PC-3 (cell line): Measurements from ENCODE around the gene LAMTOR5. TPM values are rescaled to one million over a fixed set of nuclear protein-coding genes. Genes with fewer than 3 reads are reported as not detected.

Experiments used
- ATAC-seq: fragments of 200-7000 bp; cut with Tn5 transposase; 2 replicates; pipeline ENCODE4 v1.9.1; 2020; ENCODE audit warnings: mild to moderate bottlenecking, moderate library complexity
- BruUV-seq: library from RNA; stranded (reverse); fragments of 400-500 nt; replicated peaks from 2 replicates; lab custom pipeline; 2021; lab: Mats Ljungman, UMichigan
- CTCF ChIA-PET: fragments of 300-600 bp; sonication (Branson Sonifier 250); formaldehyde crosslinking; loops from one replicate; lab custom pipeline; 2022; ENCODE audit warnings: antibody characterized with exemption; lab: Charles Lee
- POLR2A ChIA-PET: fragments of 300-600 bp; sonication (Branson Sonifier 250); formaldehyde crosslinking; loops from one replicate; lab custom pipeline; 2022; ENCODE audit warnings: antibody characterized with exemption; ENCODE audit not compliant: unreplicated experiment; lab: Charles Lee
- DNase-seq: peaks from one replicate; pipeline ENCODE4 v3.0.0-alpha.2; 2015
- H2AFZ ChIP-seq: fragments of 300-600 bp; sonication (generic); 2 replicates; pipeline ENCODE4 v1.6.0; 2016; ENCODE audit warnings: antibody characterized with exemption, low read length
- H3F3A ChIP-seq: fragments of 300-600 bp; sonication (generic); one replicate; pipeline ENCODE4 v1.6.0; 2017; ENCODE audit warnings: antibody characterized with exemption, low read length, control low read depth, mild to moderate bottlenecking; ENCODE audit not compliant: unreplicated experiment
- H3K27ac ChIP-seq: fragments of 300-600 bp; sonication (generic); 2 replicates; pipeline ENCODE4 v1.5.1; 2016; ENCODE audit warnings: mild to moderate bottlenecking, low read length
- H3K27me3 ChIP-seq: fragments of 300-600 bp; sonication (generic); 2 replicates; pipeline ENCODE4 v1.6.1; 2016; ENCODE audit warnings: low read length, mixed read lengths
- H3K36me3 ChIP-seq: fragments of 300-600 bp; sonication (generic); 2 replicates; pipeline ENCODE4 v1.6.1; 2016; ENCODE audit warnings: low read depth, mixed run types, low read length, mixed read lengths
- H3K4me1 ChIP-seq: fragments of 300-600 bp; sonication (generic); 2 replicates; pipeline ENCODE4 v1.5.1; 2016; ENCODE audit warnings: low read length; ENCODE audit not compliant: insufficient read depth
- H3K4me2 ChIP-seq: fragments of 300-600 bp; sonication (generic); 2 replicates; pipeline ENCODE4 v1.6.0; 2016; ENCODE audit warnings: low read length
- H3K4me3 ChIP-seq: fragments of 300-600 bp; sonication (generic); 2 replicates; pipeline ENCODE4 v1.5.1; 2016; ENCODE audit warnings: mild to moderate bottlenecking, low read length, mixed read lengths
- H3K79me2 ChIP-seq: fragments of 300-600 bp; sonication (generic); 2 replicates; pipeline ENCODE4 v1.6.1; 2017; ENCODE audit warnings: low read length, mixed read lengths
- H3K9ac ChIP-seq: fragments of 300-600 bp; sonication (generic); 2 replicates; pipeline ENCODE4 v1.6.0; 2016; ENCODE audit warnings: mild to moderate bottlenecking, low read length
- H3K9me2 ChIP-seq: fragments of 300-600 bp; sonication (generic); replicated peaks from 2 replicates; pipeline ENCODE4 v1.6.1; 2016; ENCODE audit warnings: mixed run types, low read length, mixed read lengths
- H3K9me3 ChIP-seq: fragments of 300-600 bp; sonication (generic); 2 replicates; pipeline ENCODE4 v1.6.1; 2016; ENCODE audit warnings: low read length, mixed read lengths
- H4K20me1 ChIP-seq: fragments of 300-600 bp; sonication (generic); 2 replicates; pipeline ENCODE4 v1.6.1; 2016; ENCODE audit warnings: low read length, mixed read lengths
- EZH2 ChIP-seq: fragments of 300-600 bp; sonication (generic); IDR thresholded peaks from one replicate; pipeline ENCODE4 v1.6.1; 2017; ENCODE audit warnings: antibody characterized with exemption, mild to moderate bottlenecking, low read length; ENCODE audit not compliant: unreplicated experiment
- EZH2phosphoT487 ChIP-seq: fragments of 300-600 bp; sonication (generic); IDR thresholded peaks from 2 replicates; pipeline ENCODE4 v1.6.1; 2018; ENCODE audit warnings: mild to moderate bottlenecking, antibody characterized with exemption, low read length, borderline replicate concordance
- intact Hi-C: fragments of 100-400 bp; cut with micrococcal nuclease; formaldehyde crosslinking; loops from 2 replicates; pipeline ENCODE4 v1.9.0; 2023
- total RNA-seq: library from RNA; depleted of rRNA; stranded (reverse); fragments of >200 nt; gene quantifications from 2 replicates; pipeline ENCODE4 v1.2.3, GENCODE V29; 2014
- TF ChIP-seq, protein P1 (sequence below): fragments of 300-600 bp; sonication (generic); conservative IDR thresholded peaks from 2 replicates; pipeline ENCODE4 v1.5.1; 2017; ENCODE audit warnings: antibody characterized with exemption, low read depth, mild to moderate bottlenecking, low read length

Gene LAMTOR5
- total RNA-seq, 1 experiment from 2014 or later, result 143 TPM

DNA sequence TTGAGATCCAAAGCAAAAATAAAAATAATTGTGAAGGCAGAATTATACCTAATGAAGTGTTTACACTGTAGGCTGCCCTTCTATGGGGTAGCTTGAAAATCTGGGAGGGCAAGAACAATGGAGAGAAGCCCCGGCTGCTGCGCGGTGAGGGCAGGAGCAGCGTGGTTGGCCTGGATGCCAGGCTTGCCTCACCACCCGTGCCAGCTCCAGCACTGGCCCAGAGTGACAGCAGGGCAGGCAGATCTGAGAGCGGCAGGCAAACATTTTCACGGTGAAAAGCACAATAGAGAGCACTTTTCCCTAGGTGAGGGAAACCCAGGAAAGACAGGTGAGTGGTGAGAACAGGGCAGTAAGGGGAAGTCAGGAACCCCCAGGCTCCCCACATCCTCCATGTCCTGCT is 44.8 kb upstream of the LAMTOR5 start:
- H3K9ac ChIP-seq, result no peak overlapping the region
- intact Hi-C loops, result no loop called here
- no peaks in the 10 kb centered on the region for H3K79me2 ChIP-seq
- H3K36me3 ChIP-seq, result no peaks in the 10 kb centered on the region
- H3K27ac ChIP-seq, result no peak overlapping the region
- H3K9me2 ChIP-seq, result no peaks in the 10 kb centered on the region
- no peaks in the 10 kb centered on the region for H4K20me1 ChIP-seq
- H3K4me3 ChIP-seq, result no peak overlapping the region
- BruUV-seq, result no TSS peak
- H3K9me3 ChIP-seq, result no peaks in the 10 kb centered on the region
- no peak overlapping the region for H2AFZ ChIP-seq
- no peaks in the 10 kb centered on the region for H3F3A ChIP-seq
- POLR2A ChIA-PET, result no interaction called here
- DNase-seq, result no peak
- H3K27me3 ChIP-seq, result peaks cover 67% of the 10 kb centered on the region
- TF ChIP-seq EZH2 (no peak), EZH2phosphoT487 (no peak)
- TF ChIP-seq, protein P1, sequence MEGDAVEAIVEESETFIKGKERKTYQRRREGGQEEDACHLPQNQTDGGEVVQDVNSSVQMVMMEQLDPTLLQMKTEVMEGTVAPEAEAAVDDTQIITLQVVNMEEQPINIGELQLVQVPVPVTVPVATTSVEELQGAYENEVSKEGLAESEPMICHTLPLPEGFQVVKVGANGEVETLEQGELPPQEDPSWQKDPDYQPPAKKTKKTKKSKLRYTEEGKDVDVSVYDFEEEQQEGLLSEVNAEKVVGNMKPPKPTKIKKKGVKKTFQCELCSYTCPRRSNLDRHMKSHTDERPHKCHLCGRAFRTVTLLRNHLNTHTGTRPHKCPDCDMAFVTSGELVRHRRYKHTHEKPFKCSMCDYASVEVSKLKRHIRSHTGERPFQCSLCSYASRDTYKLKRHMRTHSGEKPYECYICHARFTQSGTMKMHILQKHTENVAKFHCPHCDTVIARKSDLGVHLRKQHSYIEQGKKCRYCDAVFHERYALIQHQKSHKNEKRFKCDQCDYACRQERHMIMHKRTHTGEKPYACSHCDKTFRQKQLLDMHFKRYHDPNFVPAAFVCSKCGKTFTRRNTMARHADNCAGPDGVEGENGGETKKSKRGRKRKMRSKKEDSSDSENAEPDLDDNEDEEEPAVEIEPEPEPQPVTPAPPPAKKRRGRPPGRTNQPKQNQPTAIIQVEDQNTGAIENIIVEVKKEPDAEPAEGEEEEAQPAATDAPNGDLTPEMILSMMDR, result no peak
- CTCF ChIA-PET, result interaction anchor here (1.2 kb wide), 1 partner anchor 244 kb away, joined by 8 read pairs; no protein-coding TSS in a partner anchor
- H3K4me1 ChIP-seq, result no peaks in the 10 kb centered on the region
- no peak for ATAC-seq
- H3K4me2 ChIP-seq, result no peak overlapping the region

DNA sequence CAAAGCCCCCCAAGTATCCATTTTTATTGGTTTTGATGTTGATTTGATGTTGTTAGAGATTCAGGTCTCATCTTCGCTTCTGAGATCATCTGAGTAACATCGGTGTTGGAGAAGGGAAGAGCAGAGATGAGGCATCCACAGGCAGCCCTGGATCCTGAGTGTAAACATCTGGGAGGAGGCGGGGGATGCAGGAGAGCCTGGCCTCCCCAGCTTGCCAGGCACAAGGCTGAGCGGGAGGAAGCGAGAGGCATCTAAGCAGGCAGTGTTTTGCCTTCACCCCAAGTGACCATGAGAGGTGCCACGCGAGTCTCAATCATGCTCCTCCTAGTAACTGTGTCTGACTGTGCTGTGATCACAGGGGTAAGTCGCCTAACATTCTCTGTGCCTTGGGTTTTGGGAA is 43.4 kb upstream of the LAMTOR5 start, which contains the start of gene PROK1:
PROK1 (plus strand) TSS at position 221 of the 400 bp plus-strand sequence; CDS start at position 289, 68 bp downstream.
- intact Hi-C loops, result no loop called here
- Histone ChIP-seq H3K27ac (no peak within 1 kb of the TSS), H3K36me3 (no peaks in the 10 kb centered on the region), H3K4me3 (no peak within 1 kb of the TSS), H3K9me2 (no peaks in the 10 kb centered on the region), H2AFZ (no peak within 1 kb of the TSS), H3K27me3 (peaks cover 71% of the 10 kb centered on the region), H3F3A (no peaks in the 10 kb centered on the region), H3K9me3 (no peaks in the 10 kb centered on the region), H3K4me2 (no peak within 1 kb of the TSS), H3K79me2 (no peaks in the 10 kb centered on the region), H3K9ac (no peak within 1 kb of the TSS), H4K20me1 (no peaks in the 10 kb centered on the region), H3K4me1 (no peaks in the 10 kb centered on the region)
- ATAC-seq (no peak), DNase-seq (no peak)
- POLR2A ChIA-PET, result no interaction called here
- BruUV-seq, result no TSS peak
- CTCF ChIA-PET, result no interaction called here
- TF ChIP-seq EZH2, result no peak
- TF ChIP-seq, protein P1, result no peak
- TF ChIP-seq EZH2phosphoT487, result no peak
